NCI-H69 (cell line): Measurements from ENCODE around the gene GHRL.
A peak's percentile ranks its signal among the peaks of the same experiment; 100 is the strongest.

Experiments used
- DNase-seq: peaks from one replicate; lab custom pipeline; 2025; lab: John Stamatoyannopoulos, UW

Gene GHRL

GRCh38 chr3:10242182-10243065, 50.3 kb downstream of the GHRL start:
- no peak for DNase-seq

GRCh38 chr3:10240799-10241198, 51.9 kb downstream of the GHRL start:
- DNase-seq = no peak

DNA sequence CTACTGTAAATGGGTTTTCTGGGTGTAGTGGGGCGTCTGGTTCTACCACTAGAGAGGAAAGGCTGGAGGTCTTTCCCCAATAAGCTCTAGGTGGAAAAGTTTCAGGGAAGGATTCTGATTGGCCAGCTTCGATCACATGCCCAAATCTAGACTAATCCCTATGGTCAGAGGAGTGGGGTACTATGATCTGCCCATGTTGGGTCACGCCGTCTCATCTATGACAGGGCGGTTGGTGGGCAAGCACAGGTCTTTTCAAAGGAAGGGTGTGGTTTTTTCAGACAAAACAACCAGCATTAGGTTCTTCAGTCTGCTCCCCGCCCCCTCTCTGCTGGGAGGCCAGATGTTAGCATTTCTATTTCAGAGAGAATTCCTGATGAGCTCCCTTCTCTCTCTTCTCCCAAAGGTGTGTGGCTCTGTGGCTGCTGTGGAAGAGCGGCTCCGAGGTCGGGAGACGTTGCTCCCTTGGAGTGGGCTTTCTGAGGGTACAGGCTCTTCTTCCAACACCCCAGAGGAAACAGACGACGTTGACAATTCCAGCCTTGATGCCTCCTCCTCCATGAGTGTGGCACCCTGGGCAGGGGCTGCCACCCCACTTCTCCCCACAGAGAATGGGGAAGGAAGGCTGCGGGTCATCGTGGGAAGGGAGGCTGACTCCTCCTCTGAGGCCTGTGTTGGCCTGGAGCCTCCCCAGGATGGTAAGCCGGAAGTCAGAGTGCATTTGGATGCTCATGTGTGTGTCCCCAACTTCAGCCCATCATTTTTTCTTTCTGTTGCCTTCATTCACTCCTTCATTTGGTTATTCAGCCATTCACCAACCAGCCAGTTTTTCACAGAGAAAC, 54.2 kb downstream of the GHRL start:
- DNase-seq = peak; percentile 8
